Mucosa of gallbladder (tissue), 1 donor: ENCODE measurements around the gene NR5A2. TPM values are rescaled to one million over a fixed set of nuclear protein-coding genes. Genes with fewer than 3 reads are reported as not detected.

ENCODE experiments used
- DNase-seq: peaks from one replicate; pipeline ENCODE4 v3.0.0-alpha.2; 2020; ENCODE audit warnings: low spot score
- total RNA-seq: library from RNA; stranded (reverse); gene quantifications from one replicate; pipeline ENCODE4 v1.2.1, GENCODE V29; 2021
- donor health status: DM: no; HTN: no; CAD: no.

The NR5A2 gene
- total RNA-seq, 1 donor from 2014 or later = 49.0 TPM

DNA sequence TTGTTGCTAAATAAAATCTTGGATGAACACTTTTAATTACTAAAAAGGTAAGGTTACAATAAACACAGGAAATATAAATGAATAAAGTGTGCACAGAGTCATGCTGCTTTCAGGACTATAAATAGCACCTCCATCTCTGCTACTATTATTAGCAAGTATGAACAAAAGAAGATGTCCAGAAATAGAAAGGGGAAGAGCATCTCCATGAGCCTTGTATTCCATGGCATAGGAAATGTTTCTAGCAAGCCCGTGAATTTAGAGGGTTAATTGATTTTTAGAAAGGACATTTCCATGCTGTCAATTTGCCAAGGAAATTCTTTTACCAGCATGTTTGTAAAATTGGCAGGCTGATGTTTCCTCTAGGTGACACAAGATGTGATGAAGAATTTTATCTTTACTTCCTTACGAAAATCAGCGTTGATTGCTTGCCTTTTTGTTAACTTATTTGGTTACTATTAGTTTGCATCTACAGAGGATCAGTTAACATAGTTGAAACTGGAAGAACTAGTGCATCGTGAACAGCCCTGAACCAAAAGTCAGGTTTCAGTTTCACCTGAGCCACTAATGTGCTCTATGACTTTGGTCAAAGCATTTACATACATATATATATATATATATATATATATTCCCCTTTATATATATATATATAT is 45.3 kb downstream of the NR5A2 start:
- DNase-seq = no peak

GRCh38 chr1:200073286-200073637 is 45.8 kb downstream of the NR5A2 start:
- DNase-seq = no peak

DNA sequence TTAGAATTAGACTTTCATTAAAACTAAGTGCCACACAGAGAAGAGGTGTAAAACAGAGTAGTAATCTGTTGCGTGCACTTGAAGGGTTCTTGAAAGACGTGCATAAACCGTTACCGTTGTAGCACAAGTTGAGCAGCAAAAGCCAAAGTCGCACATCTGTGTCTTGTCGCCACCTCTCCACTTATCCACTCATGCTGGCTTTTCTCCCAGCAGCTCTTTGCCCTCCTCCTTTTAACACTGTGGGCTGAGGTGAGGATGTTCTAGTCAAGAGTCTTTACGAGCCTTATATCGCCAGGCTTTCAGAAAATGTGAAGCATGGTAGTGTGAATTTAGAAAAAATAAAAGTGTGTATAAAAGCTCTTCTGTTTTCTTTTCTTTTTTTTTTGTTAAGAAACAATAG is 48.0 kb downstream of the NR5A2 start:
- no peak for DNase-seq

DNA sequence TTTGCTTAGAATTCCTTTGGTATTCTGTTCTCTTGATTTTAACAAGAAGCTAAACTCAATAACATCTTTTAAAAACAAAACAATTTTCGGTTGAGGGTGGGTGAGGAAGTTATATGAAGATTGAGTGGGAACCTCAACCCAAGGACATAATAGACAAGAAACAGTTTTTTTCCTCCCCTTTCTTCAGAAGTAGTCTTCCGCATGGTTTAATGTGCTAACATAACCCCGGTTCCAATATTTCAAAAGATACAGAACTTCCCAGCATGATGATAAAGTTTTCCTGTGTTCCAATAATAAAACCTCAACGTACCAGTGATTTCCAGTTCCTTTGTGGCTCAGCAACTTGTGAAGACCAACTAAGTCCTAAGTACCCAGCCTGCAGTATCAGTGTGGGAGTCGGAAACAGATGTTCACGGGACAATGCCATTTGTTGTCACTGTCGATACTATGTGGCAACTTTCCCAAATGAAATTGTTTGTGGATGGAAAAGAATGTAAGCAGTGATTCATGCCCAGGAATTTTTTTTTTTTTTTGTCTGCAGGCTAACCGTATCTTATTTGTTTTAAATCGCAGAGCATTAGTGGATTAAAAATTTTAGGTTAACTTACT is 48.5 kb downstream of the NR5A2 start:
- peak; percentile 76 for DNase-seq

DNA sequence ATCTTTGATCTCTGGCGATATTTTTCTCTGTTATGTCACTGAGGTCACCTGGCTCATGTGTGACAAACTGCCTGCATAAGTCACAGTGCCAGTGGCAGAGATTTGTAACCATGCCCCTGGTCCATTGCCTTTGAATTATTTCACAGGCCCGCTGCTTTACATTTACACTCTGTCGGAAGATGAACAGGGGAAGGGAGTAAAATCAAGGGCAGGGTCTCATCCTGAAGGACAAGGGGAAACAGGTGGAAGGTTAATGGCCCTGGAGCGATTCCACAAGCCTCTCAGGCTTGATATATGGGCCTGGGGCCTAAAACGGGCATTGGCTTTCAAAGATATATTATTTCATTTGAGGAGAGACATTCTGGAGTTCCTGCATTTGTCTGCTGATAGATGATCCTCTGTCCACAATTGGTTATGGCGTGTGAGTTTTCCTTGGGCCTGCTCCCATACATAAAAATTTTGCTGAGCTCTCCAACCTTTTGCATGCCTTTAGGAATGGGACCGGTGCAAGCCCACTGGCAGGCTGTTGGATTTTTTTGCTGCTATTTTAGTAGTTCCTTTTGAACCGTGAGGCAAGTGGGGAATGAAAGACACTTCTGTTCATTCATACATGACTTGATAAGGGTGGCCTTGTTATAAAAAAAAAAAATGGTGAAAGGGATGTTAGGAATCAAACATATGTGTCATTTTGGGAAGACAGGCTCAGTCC is 51.9 kb downstream of the NR5A2 start:
- DNase-seq = no peak

DNA sequence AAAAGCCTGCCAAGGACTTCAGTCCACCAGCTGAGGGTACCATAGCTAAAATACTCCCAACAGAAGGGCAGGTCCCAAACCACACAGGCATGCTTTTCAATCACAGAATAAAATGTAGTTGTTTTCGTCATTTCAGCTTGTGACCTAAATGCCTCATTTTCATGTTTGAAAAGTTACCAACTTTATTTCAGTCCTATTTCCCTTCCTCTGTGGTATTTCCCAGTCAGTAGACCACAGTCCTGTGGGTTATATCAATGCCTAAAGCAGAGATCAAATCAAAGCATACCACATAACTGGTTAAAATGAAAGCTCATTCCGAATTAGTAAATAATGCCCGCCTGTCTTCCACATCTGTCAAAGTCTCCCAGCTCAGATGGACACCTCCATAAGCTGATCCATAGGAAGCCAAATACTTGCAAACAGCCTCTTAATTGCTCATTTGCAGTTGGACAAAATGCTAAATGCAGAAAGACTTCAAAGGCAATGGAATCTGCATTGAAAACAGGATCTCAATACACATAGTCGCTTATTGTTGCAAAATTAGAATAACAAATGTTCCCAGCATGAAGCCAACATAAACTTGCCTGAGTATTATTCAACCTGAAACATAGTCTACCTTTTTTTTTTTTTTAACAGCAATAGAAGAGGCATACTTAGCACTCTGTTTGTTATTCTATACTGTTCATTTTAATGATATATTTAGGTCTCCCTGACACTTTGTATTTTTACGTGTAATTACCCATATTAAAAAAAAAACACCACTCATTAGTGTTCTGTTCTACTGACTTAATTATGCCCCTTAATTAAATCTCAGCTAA is 53.9 kb downstream of the NR5A2 start:
- DNase-seq = no peak

DNA sequence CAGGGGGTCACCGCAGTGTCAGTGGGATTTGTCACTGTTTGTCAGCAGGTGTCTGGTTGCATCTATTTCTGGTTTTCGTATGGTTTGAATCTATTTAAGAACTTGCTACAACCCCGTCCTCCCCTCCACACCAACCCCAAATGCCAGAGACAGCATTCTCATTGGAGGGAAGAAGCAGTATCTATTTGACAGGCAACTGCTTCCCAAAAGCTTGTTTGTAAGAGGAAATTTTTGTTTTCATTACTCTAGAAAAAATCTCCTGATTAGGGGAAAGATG is 54.4 kb downstream of the NR5A2 start:
- no peak for DNase-seq

DNA sequence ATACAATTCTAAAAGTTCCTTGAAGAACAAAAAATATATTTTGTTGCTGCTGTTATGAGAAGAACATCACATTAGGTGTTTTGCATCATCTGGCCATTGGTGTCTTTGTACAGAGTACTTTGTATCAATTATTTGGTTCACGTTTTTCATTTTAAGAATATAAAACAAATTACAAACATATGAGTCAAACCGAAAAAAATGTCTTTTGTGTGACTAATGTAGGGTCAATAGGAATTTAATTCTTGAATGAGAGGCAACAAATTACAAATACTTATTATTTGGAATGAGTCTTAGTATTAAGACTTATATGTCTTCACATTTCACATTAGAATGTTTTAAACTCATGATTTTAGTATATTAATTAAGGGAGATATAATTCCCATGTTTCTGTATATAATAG is 54.8 kb downstream of the NR5A2 start:
- no peak for DNase-seq

DNA sequence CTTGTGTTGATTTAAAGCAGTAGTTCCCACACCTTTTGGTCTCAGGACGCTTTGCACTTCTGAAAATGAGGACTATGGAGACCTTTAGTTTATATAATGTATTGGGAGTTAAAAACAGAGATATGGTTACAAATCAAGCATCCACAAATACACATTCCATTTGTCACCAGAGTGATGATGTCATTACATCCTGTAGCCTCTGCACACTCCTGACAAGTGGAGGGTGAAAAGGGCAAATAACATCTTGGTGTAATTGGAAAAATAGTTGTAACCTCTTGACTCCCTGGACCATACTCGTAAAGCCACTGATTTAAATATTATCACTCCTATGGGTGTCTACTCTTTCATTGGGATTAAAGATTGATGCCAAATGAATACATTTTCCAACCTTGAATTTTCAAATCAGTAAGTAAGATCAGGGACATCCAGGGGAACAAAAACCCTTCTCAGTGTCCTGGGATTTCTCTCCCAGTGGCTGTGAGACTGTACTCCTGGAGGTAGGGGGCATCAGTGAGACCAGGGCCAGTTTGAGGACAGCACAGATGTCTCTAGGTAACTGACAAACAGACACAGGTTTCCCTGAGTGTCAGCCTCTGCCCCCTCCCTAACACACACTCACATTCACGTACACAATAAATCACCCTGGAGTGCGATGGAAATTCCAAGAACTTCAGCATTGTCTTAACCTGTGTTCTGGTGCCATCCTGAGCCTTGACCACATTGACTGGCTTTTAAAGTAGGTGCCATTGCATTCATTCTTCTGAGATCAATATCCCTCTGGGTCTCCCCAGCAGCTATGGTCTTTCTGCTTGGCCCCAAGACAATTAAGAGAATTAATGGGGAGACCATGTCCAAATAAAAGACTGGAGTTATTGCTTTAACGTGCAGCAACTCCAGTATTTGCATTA is 63.0 kb downstream of the NR5A2 start:
- no peak for DNase-seq

GRCh38 chr1:200095057-200095577 is 67.6 kb downstream of the NR5A2 start:
- DNase-seq = no peak

DNA sequence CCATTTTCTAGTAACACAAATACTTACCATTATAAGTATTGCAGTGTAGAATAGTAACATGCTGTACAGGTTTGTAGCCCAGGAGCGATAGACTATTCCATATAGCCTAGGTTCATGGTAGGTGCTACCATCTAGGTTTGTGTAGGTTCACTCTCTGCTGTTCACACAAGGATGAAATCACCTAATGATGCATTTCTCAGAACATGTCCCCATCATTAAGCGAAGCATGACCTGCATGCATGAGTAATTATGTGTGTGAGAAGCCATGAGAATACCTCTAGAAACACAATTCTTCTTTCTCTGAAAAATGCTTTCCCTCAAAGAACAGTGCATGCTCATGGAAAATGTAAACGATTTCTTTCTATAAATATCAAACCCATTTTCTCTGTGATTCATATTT is 69.3 kb downstream of the NR5A2 start:
- no peak for DNase-seq

- DNase-seq = no peak
These were observed 71.5 kb downstream of the NR5A2 start for GRCh38 chr1:200099040-200099439.

DNA sequence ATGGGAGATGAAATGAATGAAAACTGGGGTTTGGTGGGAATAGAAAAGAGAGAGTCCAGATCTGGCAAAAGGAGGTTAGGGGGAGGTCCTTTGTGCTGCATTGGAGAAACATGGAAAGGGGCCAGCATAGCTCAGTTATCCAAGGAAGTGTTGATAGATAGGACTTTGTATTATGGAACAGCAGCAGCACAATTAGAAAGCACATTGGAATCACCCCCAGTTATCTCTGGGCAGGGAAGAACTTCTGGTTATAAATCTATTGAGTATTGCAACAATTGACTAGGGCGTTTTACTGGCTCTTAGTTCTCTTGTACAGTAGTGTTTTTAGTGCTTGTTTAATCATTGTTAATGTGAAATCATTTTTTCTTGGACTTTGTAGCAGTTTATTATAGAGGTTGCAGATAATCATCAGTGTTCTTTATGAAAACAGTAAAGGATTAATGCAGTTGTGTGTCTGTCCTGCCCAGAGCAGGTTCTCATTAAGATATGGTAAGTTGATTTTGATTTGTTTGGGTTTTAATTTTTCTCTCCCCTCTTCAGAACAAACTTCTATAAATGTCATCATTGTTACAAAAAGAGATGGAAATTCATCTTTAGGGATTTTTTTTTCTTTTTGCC is 76.6 kb downstream of the NR5A2 start:
- DNase-seq = no peak

DNA sequence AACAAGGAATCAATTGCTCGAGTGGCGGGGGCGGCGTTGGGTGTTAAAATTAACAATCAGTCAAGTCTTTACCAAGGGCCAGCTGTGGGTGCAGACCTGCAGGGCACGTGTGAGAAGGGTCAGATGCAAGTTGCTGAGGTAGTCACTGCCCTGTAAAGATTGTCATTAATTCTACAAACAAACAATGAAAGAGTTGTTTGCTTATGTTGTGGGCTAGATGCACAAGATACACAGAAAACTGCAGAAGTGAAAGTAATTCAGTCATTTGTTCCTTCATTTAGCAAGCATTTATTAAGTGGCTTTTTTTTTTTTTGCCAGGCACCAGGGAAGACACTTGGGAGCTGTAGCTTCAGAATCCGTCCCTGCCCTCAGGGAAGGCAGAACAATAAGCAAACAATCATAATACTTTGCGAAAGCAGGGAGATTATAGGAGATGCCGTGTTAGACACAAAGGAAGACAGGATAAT is 79.5 kb downstream of the NR5A2 start:
- no peak for DNase-seq

DNA sequence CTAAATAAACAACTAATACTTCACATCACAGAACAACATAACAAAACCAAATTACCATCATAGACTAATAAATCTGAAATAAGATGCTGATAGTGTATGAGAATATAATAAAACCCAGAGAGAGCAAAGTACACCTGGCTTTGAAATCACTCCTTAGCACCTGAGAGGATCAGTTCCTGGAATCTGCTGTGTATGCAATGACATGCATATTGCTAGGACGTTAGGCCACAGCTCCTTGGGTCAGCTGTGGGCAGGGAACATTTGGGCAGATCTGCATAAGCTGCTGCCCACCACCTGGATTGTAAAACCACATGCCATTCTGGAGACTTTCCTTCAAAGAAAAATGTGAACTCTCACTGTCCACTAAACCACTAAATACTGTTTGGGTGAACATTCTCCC is 81.1 kb downstream of the NR5A2 start:
- peak; percentile 38 for DNase-seq

GRCh38 chr1:200112290-200112689 is 84.8 kb downstream of the NR5A2 start:
- DNase-seq = no peak

GRCh38 chr1:200115532-200115931 is 88.0 kb downstream of the NR5A2 start:
- no peak for DNase-seq

- DNase-seq = no peak
These were observed 88.8 kb downstream of the NR5A2 start for GRCh38 chr1:200116324-200116723.

- DNase-seq = no peak
These were observed 91.4 kb downstream of the NR5A2 start for GRCh38 chr1:200118779-200119505.

- DNase-seq = no peak
These were observed 93.9 kb downstream of the NR5A2 start for GRCh38 chr1:200121421-200121820.
